Upper lobe of left lung (tissue), 4 donors: Measurements from ENCODE around the gene PSMD12.

Source experiments
- CTCF ChIP-seq, 6 experiments: fragments of 450-650 bp in 4 of 6; fragments of 200-600 bp in 2 of 6; sonication (generic) in 2 of 6; IDR thresholded peaks; one replicate each; pipeline ENCODE4 v1.5.1; 2016 to 2019; ENCODE audit warnings: antibody characterized with exemption in 6 of 6
- POLR2AphosphoS5 ChIP-seq, 2 donors: sonication (generic); formaldehyde crosslinking; IDR thresholded peaks; one replicate each; pipeline ENCODE4 v1.5.1; 2017; ENCODE audit warnings: antibody characterized with exemption in 2 of 2

- TF ChIP-seq POLR2AphosphoS5 (IDR thresholded peaks at IDR 0.05), result peak; percentile 33 to 84
- peak in 3 of 6 experiments; percentile 16 to 41 (median 28) for TF ChIP-seq CTCF (IDR thresholded peaks at IDR 0.05)
These were observed 10.5 kb upstream of the PSMD12 start, which contains the start of gene PITPNC1 for GRCh38 chr17:67376737-67377487.
